OCI-LY7 (cell line): ENCODE measurements around the gene SLC25A3. TPM values are rescaled to one million over a fixed set of nuclear protein-coding genes. Genes with fewer than 3 reads are reported as not detected.

Experiments
- BruUV-seq: library from RNA; stranded (reverse); fragments of 400-500 nt; replicated peaks from 2 replicates; lab custom pipeline; 2021; lab: Mats Ljungman, UMichigan
- CTCF ChIA-PET: fragments of 300-600 bp; sonication (Branson Sonifier 250); formaldehyde crosslinking; loops from one replicate; lab custom pipeline; 2022; ENCODE audit warnings: antibody characterized with exemption; ENCODE audit not compliant: unreplicated experiment; lab: Charles Lee
- POLR2A ChIA-PET: fragments of 300-600 bp; sonication (Branson Sonifier 250); formaldehyde crosslinking; loops from one replicate; lab custom pipeline; 2022; ENCODE audit warnings: antibody characterized with exemption; lab: Charles Lee
- DNase-seq: peaks from one replicate; pipeline ENCODE4 v3.0.0-alpha.2; 2015; ENCODE audit warnings: low spot score
- H2AFZ ChIP-seq: fragments of 200-600 bp; sonication (generic), shearing (Covaris generic); 2 replicates; pipeline ENCODE4 v1.6.1; 2014; ENCODE audit warnings: mild to moderate bottlenecking, antibody characterized with exemption, low read length, moderate library complexity
- H3K27ac ChIP-seq: fragments of 200-600 bp; sonication (generic); 2 replicates; pipeline ENCODE4 v1.5.1; 2014; ENCODE audit warnings: mixed run types, low read depth, mild to moderate bottlenecking, moderate library complexity, low read length, inconsistent platforms; ENCODE audit not compliant: poor library complexity, severe bottlenecking
- H3K36me3 ChIP-seq: fragments of 200-600 bp; sonication (generic); 2 replicates; pipeline ENCODE4 v1.6.1; 2014; ENCODE audit warnings: mild to moderate bottlenecking, antibody characterized with exemption, low read length, moderate library complexity, mixed read lengths; ENCODE audit not compliant: insufficient read depth
- H3K4me1 ChIP-seq: fragments of 200-600 bp; sonication (generic); 2 replicates; pipeline ENCODE4 v1.5.1; 2014; ENCODE audit warnings: mild to moderate bottlenecking, low read length; ENCODE audit not compliant: insufficient read depth, poor library complexity, severe bottlenecking
- H3K4me2 ChIP-seq: fragments of 200-600 bp; sonication (generic); 2 replicates; pipeline ENCODE4 v1.6.1; 2014; ENCODE audit warnings: mild to moderate bottlenecking, low read length
- H3K4me3 ChIP-seq: fragments of 200-600 bp; sonication (generic); 2 replicates; pipeline ENCODE4 v1.5.1; 2014; ENCODE audit warnings: mild to moderate bottlenecking, low read depth, low read length; ENCODE audit not compliant: poor library complexity, severe bottlenecking
- H3K79me2 ChIP-seq: fragments of 200-600 bp; sonication (generic); 2 replicates; pipeline ENCODE4 v1.6.1; 2016; ENCODE audit warnings: low read depth, mild to moderate bottlenecking, low read length, moderate library complexity, mixed read lengths; ENCODE audit not compliant: insufficient read depth
- H3K9me2 ChIP-seq: fragments of 200-600 bp; sonication (generic); 2 replicates; pipeline ENCODE4 v1.6.1; 2016; ENCODE audit warnings: mild to moderate bottlenecking, low read length, mixed read lengths; ENCODE audit not compliant: insufficient read depth
- H3K9me3 ChIP-seq: fragments of 200-600 bp; sonication (generic); 2 replicates; pipeline ENCODE4 v1.6.1; 2014; ENCODE audit warnings: mild to moderate bottlenecking, mixed run types, low read length, mixed read lengths
- H4K20me1 ChIP-seq: fragments of 200-600 bp; sonication (generic); 2 replicates; pipeline ENCODE4 v1.6.1; 2014; ENCODE audit warnings: mild to moderate bottlenecking, antibody characterized with exemption, low read length, moderate library complexity, mixed read lengths; ENCODE audit not compliant: insufficient read depth
- EZH2phosphoT487 ChIP-seq: fragments of 200-600 bp; sonication (generic); IDR thresholded peaks from 2 replicates; pipeline ENCODE4 v1.6.1; 2018; ENCODE audit warnings: low read depth, borderline replicate concordance, mild to moderate bottlenecking, mixed run types, antibody characterized with exemption, low read length, moderate library complexity, mixed read lengths
- intact Hi-C: fragments of 100-400 bp; cut with micrococcal nuclease; formaldehyde crosslinking; loops from one replicate; pipeline ENCODE4 v1.10.0; 2022; ENCODE audit not compliant: unreplicated experiment
- total RNA-seq, 2 experiments: library from RNA; depleted of rRNA in 1 of 2; stranded (reverse); fragments of >200 nt in 1 of 2; shearing (Covaris generic) in 1 of 2; gene quantifications; 2 replicates each; pipeline ENCODE4 v1.2.3, GENCODE V29; 2014 to 2022
- TF ChIP-seq, protein P1 (sequence below): fragments of 200-600 bp; sonication (generic); conservative IDR thresholded peaks from 2 replicates; pipeline ENCODE4 v1.5.1; 2014; ENCODE audit warnings: mild to moderate bottlenecking, antibody characterized with exemption, low read length, moderate library complexity, mixed read lengths

SLC25A3 gene
- total RNA-seq, 2 experiments from 2014 or later = 355 to 476 TPM

DNA sequence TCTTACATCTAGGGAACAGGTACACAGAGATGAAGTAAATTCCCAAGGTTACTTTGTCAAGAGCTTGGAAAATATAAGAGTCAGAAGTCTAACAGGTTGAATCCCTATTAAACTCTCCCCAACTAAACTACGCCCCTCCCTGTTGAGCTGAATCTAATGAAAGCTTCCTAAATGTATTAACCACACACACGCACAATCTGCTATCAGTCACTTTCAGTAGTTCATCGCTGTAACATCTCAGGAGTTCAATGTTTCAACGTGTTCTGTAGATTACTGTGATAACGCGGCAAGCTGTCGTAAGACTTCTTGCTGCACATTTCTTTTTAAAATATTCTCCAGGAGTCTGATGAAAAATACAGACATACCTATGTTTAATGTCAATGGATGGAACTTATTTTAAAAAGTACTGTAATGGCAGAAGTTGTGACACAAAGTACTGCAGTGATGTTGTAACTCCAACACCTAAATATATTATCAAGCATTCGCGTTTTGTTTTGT lies 612 bp upstream of the SLC25A3 start:
- no peaks in the 10 kb centered on the region for H3K9me2 ChIP-seq
- peaks cover 44% of the 10 kb centered on the region for H3K79me2 ChIP-seq
- DNase-seq = no peak
- peak overlapping the region; percentile 58 for H3K27ac ChIP-seq
- intact Hi-C loops = loop anchor here (1.0 kb wide), 2 partner anchors 52 to 75 kb away; partner anchors contain the start of gene APAF1
- CTCF ChIA-PET = interaction anchor here (0.6 to 1.5 kb wide), 5 partner anchors 12 to 437 kb away, joined by 3 to 4 read pairs (median 3); no protein-coding TSS in a partner anchor
- peaks cover 17% of the 10 kb centered on the region for H3K4me1 ChIP-seq
- no peaks in the 10 kb centered on the region for H3K9me3 ChIP-seq
- TF ChIP-seq EZH2phosphoT487 = no peak
- TF ChIP-seq, protein P1, sequence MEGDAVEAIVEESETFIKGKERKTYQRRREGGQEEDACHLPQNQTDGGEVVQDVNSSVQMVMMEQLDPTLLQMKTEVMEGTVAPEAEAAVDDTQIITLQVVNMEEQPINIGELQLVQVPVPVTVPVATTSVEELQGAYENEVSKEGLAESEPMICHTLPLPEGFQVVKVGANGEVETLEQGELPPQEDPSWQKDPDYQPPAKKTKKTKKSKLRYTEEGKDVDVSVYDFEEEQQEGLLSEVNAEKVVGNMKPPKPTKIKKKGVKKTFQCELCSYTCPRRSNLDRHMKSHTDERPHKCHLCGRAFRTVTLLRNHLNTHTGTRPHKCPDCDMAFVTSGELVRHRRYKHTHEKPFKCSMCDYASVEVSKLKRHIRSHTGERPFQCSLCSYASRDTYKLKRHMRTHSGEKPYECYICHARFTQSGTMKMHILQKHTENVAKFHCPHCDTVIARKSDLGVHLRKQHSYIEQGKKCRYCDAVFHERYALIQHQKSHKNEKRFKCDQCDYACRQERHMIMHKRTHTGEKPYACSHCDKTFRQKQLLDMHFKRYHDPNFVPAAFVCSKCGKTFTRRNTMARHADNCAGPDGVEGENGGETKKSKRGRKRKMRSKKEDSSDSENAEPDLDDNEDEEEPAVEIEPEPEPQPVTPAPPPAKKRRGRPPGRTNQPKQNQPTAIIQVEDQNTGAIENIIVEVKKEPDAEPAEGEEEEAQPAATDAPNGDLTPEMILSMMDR = no peak
- peak overlapping the region; percentile 92 for H3K4me3 ChIP-seq
- H3K4me2 ChIP-seq = peak overlapping the region; percentile 79
- H2AFZ ChIP-seq = peak overlapping the region; percentile 81; the same call in 1 of the 2 replicates
- BruUV-seq = TSS peak; percentile 100
- H3K36me3 ChIP-seq = peaks cover 41% of the 10 kb centered on the region
- POLR2A ChIA-PET = interaction anchor here (0.6 to 3.5 kb wide), 21 partner anchors 9 to 1310 kb away, joined by 3 to 29 read pairs (median 5); partner anchors contain the start of genes APAF1 and IKBIP
- peaks cover 28% of the 10 kb centered on the region for H4K20me1 ChIP-seq

DNA sequence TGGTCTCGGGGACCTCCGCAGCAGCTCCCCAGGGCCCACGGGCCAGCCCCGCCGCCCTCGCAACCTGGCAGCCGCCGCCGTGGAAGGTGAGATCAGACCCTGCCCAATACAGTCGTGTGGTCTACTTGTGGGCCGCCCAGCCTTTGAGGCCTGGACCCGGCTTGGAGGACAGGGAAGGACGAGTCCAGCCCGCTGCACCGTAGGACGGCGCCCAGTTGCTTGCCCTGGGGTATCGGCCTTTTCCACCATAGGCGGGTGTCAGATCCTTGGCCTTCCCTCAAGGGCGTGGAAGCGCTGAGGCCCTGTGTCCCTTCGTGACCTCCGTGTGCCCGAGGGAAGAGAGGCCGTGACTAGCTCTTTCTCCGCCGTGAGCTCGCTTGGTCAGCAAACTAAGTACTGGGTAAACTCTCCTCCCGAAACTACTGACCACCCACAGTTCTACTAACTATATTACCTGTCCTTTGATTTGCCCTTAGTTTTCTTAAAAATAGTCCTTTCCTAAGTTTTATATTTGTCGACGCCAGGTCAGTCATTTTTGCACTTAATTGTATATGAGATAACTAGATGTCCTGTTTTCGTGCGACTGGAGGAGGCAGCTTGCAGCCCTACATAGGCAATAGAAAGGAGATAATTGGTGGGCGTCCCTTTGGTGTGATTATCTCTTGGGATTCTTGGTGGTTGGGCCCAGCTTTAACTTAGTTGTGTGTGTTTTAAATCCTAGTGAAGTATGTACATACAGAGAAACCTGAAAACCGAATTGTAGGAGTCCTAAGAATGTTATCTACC lies 757 bp downstream of the SLC25A3 start:
- ChIA-PET POLR2A (interaction anchor here (0.6 to 5.3 kb wide), 22 partner anchors 9 to 77 kb away, joined by 3 to 29 read pairs (median 5); no protein-coding TSS in a partner anchor), CTCF (interaction anchor here (0.6 to 1.5 kb wide), 2 partner anchors 11 to 45 kb away, joined by 4 read pairs; no protein-coding TSS in a partner anchor)
- peaks cover 54% of the 10 kb centered on the region for H3K79me2 ChIP-seq
- H3K9me2 ChIP-seq = no peaks in the 10 kb centered on the region
- peaks cover 28% of the 10 kb centered on the region for H4K20me1 ChIP-seq
- peak overlapping the region; percentile 60 for H3K27ac ChIP-seq
- peak overlapping the region; percentile 92 for H3K4me3 ChIP-seq
- H2AFZ ChIP-seq = no peak overlapping the region
- TF ChIP-seq EZH2phosphoT487 = no peak
- TF ChIP-seq, protein P1 = no peak
- peak overlapping the region; percentile 93 for H3K4me2 ChIP-seq
- H3K4me1 ChIP-seq = peaks cover 17% of the 10 kb centered on the region
- no TSS peak for BruUV-seq
- intact Hi-C loops = no loop called here
- peaks cover 55% of the 10 kb centered on the region for H3K36me3 ChIP-seq
- peak; percentile 33 for DNase-seq
- H3K9me3 ChIP-seq = no peaks in the 10 kb centered on the region
